Measurements from ENCODE around the gene CFAP210. TPM values are rescaled to one million over a fixed set of nuclear protein-coding genes. Genes with fewer than 3 reads are reported as not detected.
"Not testable (repeated sequence)": the region's sequence is repeated elsewhere in the genome, so short reads cannot be mapped to it uniquely, and the experiment has no call there.

CFAP210 gene
- polyA plus RNA-seq, 2 donors, result 0.02 to 0.08 TPM

DNA sequence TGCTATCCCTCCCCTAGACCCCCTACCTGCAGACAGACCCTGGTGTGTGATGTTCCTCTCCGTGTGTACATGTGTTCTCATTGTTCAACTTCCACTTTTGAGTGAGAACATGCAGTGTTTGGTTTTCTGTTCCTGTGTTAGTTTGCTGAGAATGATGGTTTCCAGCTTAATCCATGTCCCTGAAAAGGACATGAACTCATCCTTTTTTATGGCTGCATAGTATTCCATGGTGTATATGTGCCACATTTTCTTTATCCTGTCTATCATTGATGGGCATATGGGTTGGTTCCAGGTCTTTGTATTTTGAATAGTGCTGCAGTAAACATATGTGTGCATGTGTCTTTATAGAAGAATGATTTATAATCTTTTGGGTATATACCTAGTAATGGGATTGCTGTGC lies 78.2 kb downstream of the CFAP210 start:
- not testable (repeated sequence) for H3K4me1 ChIP-seq (ENCODE audit: control insufficient read depth in 2 of 2, insufficient read depth in 2 of 2, low read length in 1 of 2); H3K27me3 ChIP-seq (ENCODE audit: control insufficient read depth in 1 of 2, insufficient read depth in 2 of 2, low read length in 2 of 2); H3K27ac ChIP-seq (ENCODE audit: low read depth in 2 of 2, low read length in 1 of 2); H3K4me3 ChIP-seq (ENCODE audit: low read depth in 1 of 2, low read length in 2 of 2); H3K9me3 ChIP-seq (ENCODE audit: control insufficient read depth in 2 of 2, insufficient read depth in 1 of 2, low read depth in 1 of 2, low read length in 1 of 2); H3K36me3 ChIP-seq (ENCODE audit: control insufficient read depth in 2 of 2, insufficient read depth in 2 of 2, low read length in 1 of 2)
- WGBS, 2 donors, result 95 to 100% methylated on average over 1 of the region's 1 CpG

DNA sequence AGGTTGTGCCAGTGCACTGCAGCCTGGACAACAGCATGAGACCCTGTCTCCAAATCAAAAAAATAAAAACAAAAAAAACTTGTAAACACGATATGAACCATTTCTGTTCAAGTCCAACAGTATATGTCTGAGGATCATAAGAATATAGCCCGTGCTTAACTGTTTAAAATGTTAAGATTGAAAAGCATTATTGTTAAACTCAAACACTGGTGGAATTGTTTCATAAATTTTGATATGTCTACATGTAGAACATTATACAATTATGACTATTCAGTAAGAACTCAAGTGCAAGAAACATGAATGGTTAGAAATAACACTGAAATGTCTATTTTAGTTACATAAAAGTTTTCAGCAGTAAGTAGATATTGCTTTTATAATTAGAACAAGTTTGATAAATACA lies 80.3 kb downstream of the CFAP210 start:
- H3K27me3 ChIP-seq (ENCODE audit: control insufficient read depth in 1 of 2, insufficient read depth in 2 of 2, low read length in 2 of 2), result no peaks in the 10 kb centered on the region
- no peak overlapping the region for H3K4me3 ChIP-seq (ENCODE audit: low read depth in 1 of 2, low read length in 2 of 2)
- no peaks in the 10 kb centered on the region for H3K9me3 ChIP-seq (ENCODE audit: control insufficient read depth in 2 of 2, insufficient read depth in 1 of 2, low read depth in 1 of 2, low read length in 1 of 2)
- no peak overlapping the region for H3K27ac ChIP-seq (ENCODE audit: low read depth in 2 of 2, low read length in 1 of 2)
- 88 to 90% methylated on average over 2 of the region's 2 CpGs for WGBS, 2 donors
- peaks cover 0 to 3% of the 10 kb centered on the region in 2 donors for H3K36me3 ChIP-seq (ENCODE audit: control insufficient read depth in 2 of 2, insufficient read depth in 2 of 2, low read length in 1 of 2)
- no peaks in the 10 kb centered on the region for H3K4me1 ChIP-seq (ENCODE audit: control insufficient read depth in 2 of 2, insufficient read depth in 2 of 2, low read length in 1 of 2)

DNA sequence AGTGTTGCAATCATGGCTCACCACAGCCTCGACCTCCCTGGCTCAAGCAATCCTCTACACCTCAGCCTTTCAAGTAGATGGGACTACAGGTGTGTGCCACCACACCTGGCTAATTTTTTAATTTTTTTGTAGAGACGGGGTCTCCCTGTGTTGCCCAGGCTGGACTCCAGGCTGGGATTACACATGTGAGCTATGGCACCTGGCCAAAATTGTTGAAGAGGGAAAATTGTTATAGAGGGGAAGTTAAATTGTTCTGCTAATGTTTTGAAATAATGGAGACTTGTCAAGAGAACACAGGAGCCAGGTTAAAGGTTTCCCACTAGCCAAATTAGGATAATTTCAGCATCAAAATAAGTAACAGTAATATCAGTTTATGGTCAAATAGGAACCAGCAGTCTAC lies 84.9 kb downstream of the CFAP210 start:
- WGBS, 2 donors, result 90 to 92% methylated on average over 2 of the region's 2 CpGs
- no peak overlapping the region for H3K4me3 ChIP-seq (ENCODE audit: low read depth in 1 of 2, low read length in 2 of 2)
- H3K36me3 ChIP-seq (ENCODE audit: control insufficient read depth in 2 of 2, insufficient read depth in 2 of 2, low read length in 1 of 2), result no peaks in the 10 kb centered on the region
- H3K4me1 ChIP-seq (ENCODE audit: control insufficient read depth in 2 of 2, insufficient read depth in 2 of 2, low read length in 1 of 2), result no peaks in the 10 kb centered on the region
- no peak overlapping the region for H3K27ac ChIP-seq (ENCODE audit: low read depth in 2 of 2, low read length in 1 of 2)
- no peaks in the 10 kb centered on the region for H3K27me3 ChIP-seq (ENCODE audit: control insufficient read depth in 1 of 2, insufficient read depth in 2 of 2, low read length in 2 of 2)
- no peaks in the 10 kb centered on the region for H3K9me3 ChIP-seq (ENCODE audit: control insufficient read depth in 2 of 2, insufficient read depth in 1 of 2, low read depth in 1 of 2, low read length in 1 of 2)

DNA sequence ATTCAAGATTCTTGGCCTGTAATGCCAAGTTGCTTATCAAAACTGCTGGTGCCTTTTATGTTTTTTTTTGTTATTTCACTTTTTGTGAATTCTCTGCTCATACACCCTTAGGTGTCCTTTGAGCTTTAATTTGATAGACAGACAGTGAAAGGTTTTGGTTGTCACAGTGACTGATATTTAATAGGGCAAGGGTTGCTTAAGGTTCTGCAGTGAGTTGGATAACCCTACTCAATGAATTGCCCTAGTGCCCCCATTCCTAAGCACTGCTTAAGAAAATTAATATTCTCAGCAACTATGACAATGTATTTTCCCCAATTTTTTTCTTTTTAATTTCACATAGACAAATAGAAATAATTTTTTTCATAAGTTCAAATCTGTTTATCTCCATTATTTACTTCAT lies 94.6 kb downstream of the CFAP210 start:
- no peaks in the 10 kb centered on the region for H3K36me3 ChIP-seq (ENCODE audit: control insufficient read depth in 2 of 2, insufficient read depth in 2 of 2, low read length in 1 of 2)
- H3K27me3 ChIP-seq (ENCODE audit: control insufficient read depth in 1 of 2, insufficient read depth in 2 of 2, low read length in 2 of 2), result no peaks in the 10 kb centered on the region
- H3K4me1 ChIP-seq (ENCODE audit: control insufficient read depth in 2 of 2, insufficient read depth in 2 of 2, low read length in 1 of 2), result no peaks in the 10 kb centered on the region
- H3K9me3 ChIP-seq (ENCODE audit: control insufficient read depth in 2 of 2, insufficient read depth in 1 of 2, low read depth in 1 of 2, low read length in 1 of 2), result no peaks in the 10 kb centered on the region
- H3K27ac ChIP-seq (ENCODE audit: low read depth in 2 of 2, low read length in 1 of 2), result no peak overlapping the region
- H3K4me3 ChIP-seq (ENCODE audit: low read depth in 1 of 2, low read length in 2 of 2), result no peak overlapping the region

DNA sequence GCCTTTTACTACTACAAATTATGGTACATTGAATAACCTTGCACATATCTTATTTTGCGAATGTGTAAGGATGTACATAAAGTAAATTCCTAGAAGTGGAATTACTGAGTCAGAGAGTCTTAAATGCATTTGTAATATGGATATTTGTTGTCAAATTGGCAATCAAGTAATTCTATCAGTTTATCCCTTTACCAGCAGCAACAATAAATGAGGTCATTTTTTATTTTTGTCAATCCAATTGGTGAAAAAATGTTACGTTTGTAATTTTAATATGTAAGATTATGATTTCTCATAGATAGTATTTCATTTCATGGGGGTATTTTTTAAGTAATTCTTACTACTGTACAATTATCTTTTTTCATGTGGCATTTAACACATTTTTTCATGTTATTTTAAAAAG lies 95.2 kb downstream of the CFAP210 start:
- H3K4me1 ChIP-seq (ENCODE audit: control insufficient read depth in 2 of 2, insufficient read depth in 2 of 2, low read length in 1 of 2), result no peaks in the 10 kb centered on the region
- H3K4me3 ChIP-seq (ENCODE audit: low read depth in 1 of 2, low read length in 2 of 2), result no peak overlapping the region
- no peaks in the 10 kb centered on the region for H3K9me3 ChIP-seq (ENCODE audit: control insufficient read depth in 2 of 2, insufficient read depth in 1 of 2, low read depth in 1 of 2, low read length in 1 of 2)
- no peaks in the 10 kb centered on the region for H3K27me3 ChIP-seq (ENCODE audit: control insufficient read depth in 1 of 2, insufficient read depth in 2 of 2, low read length in 2 of 2)
- WGBS, 2 donors, result 94 to 97% methylated on average over 2 of the region's 2 CpGs
- no peak overlapping the region for H3K27ac ChIP-seq (ENCODE audit: low read depth in 2 of 2, low read length in 1 of 2)
- no peaks in the 10 kb centered on the region for H3K36me3 ChIP-seq (ENCODE audit: control insufficient read depth in 2 of 2, insufficient read depth in 2 of 2, low read length in 1 of 2)

DNA sequence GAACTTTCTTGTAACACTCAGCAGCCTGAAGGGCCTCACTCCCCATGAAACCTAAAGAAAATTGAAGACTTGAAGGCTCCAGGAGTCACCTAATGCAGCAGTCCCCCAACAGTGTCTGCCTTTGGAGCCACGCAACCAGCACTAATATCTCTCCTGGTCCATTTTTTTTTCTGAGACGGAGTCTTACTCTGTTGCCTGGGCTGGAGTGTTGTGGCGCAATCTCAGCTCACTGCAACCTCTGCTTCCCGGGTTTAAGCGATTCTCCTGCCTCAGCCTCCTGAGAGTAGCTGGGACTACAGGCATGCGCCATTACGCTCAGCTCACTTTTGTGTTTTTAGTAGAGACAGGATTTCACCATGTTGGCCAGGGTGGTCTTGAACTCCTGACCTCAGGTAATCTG lies 97.7 kb downstream of the CFAP210 start:
- not testable (repeated sequence) for H3K36me3 ChIP-seq (ENCODE audit: control insufficient read depth in 2 of 2, insufficient read depth in 2 of 2, low read length in 1 of 2); H3K9me3 ChIP-seq (ENCODE audit: control insufficient read depth in 2 of 2, insufficient read depth in 1 of 2, low read depth in 1 of 2, low read length in 1 of 2); H3K27me3 ChIP-seq (ENCODE audit: control insufficient read depth in 1 of 2, insufficient read depth in 2 of 2, low read length in 2 of 2); H3K4me1 ChIP-seq (ENCODE audit: control insufficient read depth in 2 of 2, insufficient read depth in 2 of 2, low read length in 1 of 2); H3K27ac ChIP-seq (ENCODE audit: low read depth in 2 of 2, low read length in 1 of 2); H3K4me3 ChIP-seq (ENCODE audit: low read depth in 1 of 2, low read length in 2 of 2)
- 84 to 90% methylated on average over 7 of the region's 7 CpGs for WGBS, 2 donors

Other genes starting within 250 kb of the CFAP210 start
- gene BBS5, start 214.9 kb downstream of the CFAP210 start, polyA plus RNA-seq, result 1 to 10 TPM; 2.3 to 3.0 TPM
- under 1 TPM; 0.31 to 0.34 TPM for gene KLHL41, start 184.7 kb downstream of the CFAP210 start, polyA plus RNA-seq
- 10 to 100 TPM; 14.2 to 58.5 TPM for gene FASTKD1, start 120.5 kb downstream of the CFAP210 start, polyA plus RNA-seq
- 10 to 100 TPM; 24.1 to 40.5 TPM for gene PPIG, start 110.1 kb downstream of the CFAP210 start, polyA plus RNA-seq
- 1 to 10 TPM; 1.1 to 1.2 TPM for gene PHOSPHO2, start 64 bp upstream of the CFAP210 start, polyA plus RNA-seq
- 1 to 10 TPM; 2.6 to 3.0 TPM for gene KLHL23, start 39.4 kb upstream of the CFAP210 start, polyA plus RNA-seq
- 10 to 100 TPM; 33.8 to 56.9 TPM for gene SSB, start 104.5 kb upstream of the CFAP210 start, polyA plus RNA-seq
- 10 to 100 TPM; 40.6 to 45.2 TPM for gene METTL5, start 130.5 kb upstream of the CFAP210 start, polyA plus RNA-seq
- 1 to 10 TPM; 9.8 TPM for gene UBR3, start 133.0 kb upstream of the CFAP210 start, polyA plus RNA-seq

Measured in esophagus (tissue), 2 donors.